Suprapubic skin (tissue), 4 donors: ENCODE results near the gene GTF2IRD2.
"Not testable (repeated sequence)": the region's sequence is repeated elsewhere in the genome, so short reads cannot be mapped to it uniquely, and the experiment has no call there.

Experiments
- EP300 ChIP-seq: sonication (generic); formaldehyde crosslinking; IDR thresholded peaks from one replicate; pipeline ENCODE4 v1.6.1; 2017; ENCODE audit warnings: antibody characterized with exemption
- POLR2AphosphoS5 ChIP-seq, 3 donors: sonication (generic); formaldehyde crosslinking; IDR thresholded peaks; one replicate each; pipeline ENCODE4 v1.6.1; 2017; ENCODE audit warnings: antibody characterized with exemption in 3 of 3
- TF ChIP-seq, protein P1 (sequence below), 2 donors: fragments of 200-600 bp in 1 of 2; fragments of 450-650 bp in 1 of 2; sonication (generic) in 1 of 2; IDR thresholded peaks; one replicate each; pipeline ENCODE4 v1.5.1; 2016 to 2019; ENCODE audit warnings: antibody characterized with exemption in 2 of 2, mild to moderate bottlenecking in 1 of 2, moderate library complexity in 1 of 2

DNA sequence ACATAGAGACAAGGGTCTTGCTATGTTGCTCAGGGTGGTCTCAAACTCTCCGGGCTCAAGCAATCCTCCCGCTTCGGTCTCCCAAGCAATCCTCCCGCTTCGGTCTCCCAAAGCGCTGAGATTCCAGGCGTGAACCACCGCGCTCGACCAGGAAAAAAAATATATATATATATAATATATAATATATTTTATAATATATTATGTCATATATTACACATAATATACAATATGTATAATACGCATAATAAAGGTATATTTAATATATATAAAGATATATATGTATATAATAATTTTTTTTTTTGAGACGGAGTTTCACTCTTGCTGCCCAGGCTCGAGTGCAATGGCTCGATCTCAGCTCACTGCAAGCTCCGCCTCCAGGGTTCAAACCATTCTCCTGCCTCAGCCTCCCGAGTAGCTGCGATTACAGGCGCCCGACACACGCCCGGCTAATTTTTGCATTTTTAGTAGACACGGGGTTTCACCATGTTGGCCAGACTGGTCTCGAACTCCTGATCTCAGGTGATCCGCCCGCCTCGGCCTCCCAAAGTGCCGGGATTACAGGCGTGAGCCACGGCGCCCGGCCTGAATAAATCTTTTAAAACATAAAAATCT is 38.2 kb upstream of the GTF2IRD2 start:
- TF ChIP-seq, protein P1, sequence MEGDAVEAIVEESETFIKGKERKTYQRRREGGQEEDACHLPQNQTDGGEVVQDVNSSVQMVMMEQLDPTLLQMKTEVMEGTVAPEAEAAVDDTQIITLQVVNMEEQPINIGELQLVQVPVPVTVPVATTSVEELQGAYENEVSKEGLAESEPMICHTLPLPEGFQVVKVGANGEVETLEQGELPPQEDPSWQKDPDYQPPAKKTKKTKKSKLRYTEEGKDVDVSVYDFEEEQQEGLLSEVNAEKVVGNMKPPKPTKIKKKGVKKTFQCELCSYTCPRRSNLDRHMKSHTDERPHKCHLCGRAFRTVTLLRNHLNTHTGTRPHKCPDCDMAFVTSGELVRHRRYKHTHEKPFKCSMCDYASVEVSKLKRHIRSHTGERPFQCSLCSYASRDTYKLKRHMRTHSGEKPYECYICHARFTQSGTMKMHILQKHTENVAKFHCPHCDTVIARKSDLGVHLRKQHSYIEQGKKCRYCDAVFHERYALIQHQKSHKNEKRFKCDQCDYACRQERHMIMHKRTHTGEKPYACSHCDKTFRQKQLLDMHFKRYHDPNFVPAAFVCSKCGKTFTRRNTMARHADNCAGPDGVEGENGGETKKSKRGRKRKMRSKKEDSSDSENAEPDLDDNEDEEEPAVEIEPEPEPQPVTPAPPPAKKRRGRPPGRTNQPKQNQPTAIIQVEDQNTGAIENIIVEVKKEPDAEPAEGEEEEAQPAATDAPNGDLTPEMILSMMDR (IDR thresholded peaks at IDR 0.05), result not testable (repeated sequence)
- TF ChIP-seq EP300; POLR2AphosphoS5 (IDR thresholded peaks at IDR 0.05): not testable (repeated sequence)
